HepG2 (cell line): ENCODE measurements around the gene SLC22A23. TPM values are rescaled to one million over a fixed set of nuclear protein-coding genes. Genes with fewer than 3 reads are reported as not detected.

ENCODE experiments used
- DMAP1 ChIP-seq: IDR thresholded peaks from 2 replicates; pipeline ENCODE4 v1.6.1; 2016
- DPF2 ChIP-seq: sonication (generic); formaldehyde crosslinking; IDR thresholded peaks from 2 replicates; pipeline ENCODE4 v1.4.0; 2020; ENCODE audit warnings: mild to moderate bottlenecking, low read depth, missing genetic modification reagents, borderline replicate concordance
- FOXK1 ChIP-seq: sonication (generic); formaldehyde crosslinking; IDR thresholded peaks from 2 replicates; pipeline ENCODE4 v1.4.0; 2020; ENCODE audit warnings: low read depth, missing genetic modification reagents, borderline replicate concordance
- GATAD2A ChIP-seq: IDR thresholded peaks from 2 replicates; pipeline ENCODE4 v1.6.1; 2016
- HMG20B ChIP-seq: conservative IDR thresholded peaks from 2 replicates; pipeline ENCODE4 v1.6.1; 2016; ENCODE audit warnings: missing genetic modification reagents, missing compliant biosample characterization
- KAT7 ChIP-seq: IDR thresholded peaks from 2 replicates; pipeline ENCODE4 v1.6.1; 2018; ENCODE audit warnings: borderline replicate concordance, missing compliant biosample characterization
- KLF15 ChIP-seq: sonication (generic); formaldehyde crosslinking; IDR thresholded peaks from 2 replicates; pipeline ENCODE4 v1.8.1; 2023; ENCODE audit warnings: borderline replicate concordance, mild to moderate bottlenecking, inconsistent platforms, missing genetic modification reagents, mixed read lengths
- NCOA5 ChIP-seq: sonication (generic); formaldehyde crosslinking; IDR thresholded peaks from 2 replicates; pipeline ENCODE4 v1.4.0; 2020; ENCODE audit warnings: missing genetic modification reagents
- RBM22 ChIP-seq: fragments of 200-400 bp; formaldehyde crosslinking; optimal IDR thresholded peaks from 2 replicates; pipeline ENCODE3; 2017; ENCODE audit warnings: mild to moderate bottlenecking, low read length, moderate library complexity
- SNAPC2 ChIP-seq: sonication (generic); formaldehyde crosslinking; IDR thresholded peaks from 2 replicates; pipeline ENCODE4 v1.8.1; 2022; ENCODE audit warnings: mild to moderate bottlenecking, missing genetic modification reagents
- TAF1 ChIP-seq: sonication (generic); formaldehyde crosslinking; IDR thresholded peaks from 2 replicates; pipeline ENCODE4 v1.4.0; 2020; ENCODE audit warnings: missing genetic modification reagents
- TOPORS ChIP-seq: sonication (generic); formaldehyde crosslinking; IDR thresholded peaks from 2 replicates; pipeline ENCODE4 v1.8.0; 2023; ENCODE audit warnings: mild to moderate bottlenecking, missing genetic modification reagents
- ZBTB25 ChIP-seq: IDR thresholded peaks from 2 replicates; pipeline ENCODE4 v1.6.1; 2018; ENCODE audit warnings: missing genetic modification reagents
- ZFP36L2 ChIP-seq: sonication (generic); formaldehyde crosslinking; IDR thresholded peaks from 2 replicates; pipeline ENCODE4 v1.4.0; 2020; ENCODE audit warnings: missing genetic modification reagents
- ZNF30 ChIP-seq: sonication (generic); formaldehyde crosslinking; IDR thresholded peaks from 2 replicates; pipeline ENCODE4 v1.5.0; 2020; ENCODE audit warnings: mild to moderate bottlenecking, missing genetic modification reagents
- ZNF317 ChIP-seq: sonication (generic); formaldehyde crosslinking; IDR thresholded peaks from 2 replicates; pipeline ENCODE4 v1.5.0; 2020; ENCODE audit warnings: mild to moderate bottlenecking, missing genetic modification reagents
- ZNF354B ChIP-seq: sonication (generic); formaldehyde crosslinking; IDR thresholded peaks from 2 replicates; pipeline ENCODE4 v1.8.0; 2022; ENCODE audit warnings: mild to moderate bottlenecking, missing genetic modification reagents
- ZNF557 ChIP-seq: sonication (generic); formaldehyde crosslinking; IDR thresholded peaks from 2 replicates; pipeline ENCODE4 v1.4.0; 2020; ENCODE audit warnings: missing genetic modification reagents
- ZNF629 ChIP-seq: sonication (generic); formaldehyde crosslinking; conservative IDR thresholded peaks from 2 replicates; pipeline ENCODE4 v1.5.0; 2020; ENCODE audit warnings: missing genetic modification reagents
- ZNF720 ChIP-seq: sonication (generic); formaldehyde crosslinking; IDR thresholded peaks from 2 replicates; pipeline ENCODE4 v1.4.0; 2020; ENCODE audit warnings: missing genetic modification reagents
- ZNF891 ChIP-seq: sonication (generic); formaldehyde crosslinking; IDR thresholded peaks from 2 replicates; pipeline ENCODE4 v1.5.0; 2020; ENCODE audit warnings: mild to moderate bottlenecking, missing genetic modification reagents
- polyA plus RNA-seq, 8 experiments: library from polyadenylated mRNA; depleted of rRNA in 3 of 8; stranded (reverse) in 7 of 8; unstranded in 1 of 8; fragments of >200 nt; fragmentation: Illumina TruSeq in 4 of 8; extraction: Trizol in 4 of 8; gene quantifications; 2 replicates each; pipeline versions ENCODE4 v1.2.1 to v1.2.3, GENCODE V29; 2011 to 2016; ENCODE audit warnings: low read depth in 4 of 8, missing spikeins in 1 of 8, mixed read lengths in 1 of 8; ENCODE audit not compliant: insufficient read depth in 1 of 8
- total RNA-seq, 5 experiments: library from RNA; depleted of rRNA; stranded (reverse); fragments of >200 nt; fragmentation: Illumina TruSeq; extraction: Trizol; gene quantifications; 2 replicates each; pipeline ENCODE4 v1.2.3, GENCODE V29; 2016; ENCODE audit warnings: low read depth in 1 of 5
- TF ChIP-seq, protein P1 (sequence below): sonication (generic); formaldehyde crosslinking; IDR thresholded peaks from 2 replicates; pipeline ENCODE4 v1.8.1; 2022; ENCODE audit warnings: mild to moderate bottlenecking, missing genetic modification reagents
- TF ChIP-seq, protein P2 (sequence below): sonication (generic); formaldehyde crosslinking; IDR thresholded peaks from 2 replicates; pipeline ENCODE4 v1.5.1; 2020; ENCODE audit warnings: missing genetic modification reagents, mild to moderate bottlenecking, borderline replicate concordance
- TF ChIP-seq, protein P3 (sequence below): sonication (generic); formaldehyde crosslinking; IDR thresholded peaks from 2 replicates; pipeline ENCODE4 v1.4.0; 2020; ENCODE audit warnings: missing genetic modification reagents

The SLC22A23 gene
- total and polyA plus RNA-seq, 2 of the 13 experiments (the other 11 are each of a cell fraction or from before 2014, with no cell fraction given), result 11.8 to 17.5 TPM

DNA sequence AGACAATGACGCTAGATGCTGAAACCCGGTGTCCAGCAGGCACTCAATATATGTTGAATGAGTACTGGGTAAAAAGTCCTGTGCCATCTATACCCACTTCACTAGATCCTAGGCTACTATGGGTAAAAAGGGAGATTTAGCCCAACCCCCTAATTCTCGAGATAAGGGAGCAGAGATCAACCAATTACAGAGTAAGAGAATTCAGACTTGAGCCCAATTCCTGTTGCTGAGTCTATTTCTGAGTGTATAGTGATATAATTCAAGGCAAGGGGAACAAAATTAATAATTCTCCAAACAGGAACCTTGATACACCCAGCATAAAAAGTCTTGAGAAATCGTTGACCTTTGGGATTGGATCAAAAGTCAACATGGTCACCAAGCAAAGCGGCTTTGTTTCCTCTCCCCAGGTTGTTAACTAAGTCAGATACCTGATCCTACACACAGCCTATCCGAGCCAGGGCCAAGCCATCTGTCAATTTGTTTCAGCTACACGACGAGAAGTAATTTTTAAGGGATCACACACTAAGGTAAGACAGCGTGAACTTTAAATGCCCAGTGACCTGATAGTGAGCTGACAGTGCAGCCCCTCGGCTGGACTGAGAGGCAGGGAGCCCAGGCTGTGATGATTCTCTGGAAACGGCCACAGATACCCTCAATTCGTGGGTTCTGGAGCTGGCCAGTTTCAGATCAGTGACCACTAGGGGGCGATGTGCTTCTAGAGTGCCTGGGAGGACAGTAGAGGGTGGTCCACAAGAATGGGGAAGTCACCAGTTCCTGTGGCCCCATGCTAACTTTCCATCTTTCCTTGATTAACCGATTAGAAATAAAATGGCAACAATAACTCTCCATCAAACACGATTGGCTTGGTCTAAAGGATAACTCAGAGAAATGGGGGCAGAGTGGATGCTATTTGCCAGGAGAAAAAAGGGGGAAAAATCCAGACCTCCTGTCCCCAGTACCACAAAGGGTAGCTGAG is 46.2 kb downstream of the SLC22A23 start (continued):
- TF ChIP-seq RBM22 (peak; percentile 86), SNAPC2 (no peak), ZNF354B (CRISPR knock-in tag) (0 out of 2 replicates have a peak, but pooled peaks have one; percentile 16), ZNF720 (CRISPR knock-in tag) (no peak), DPF2 (CRISPR knock-in tag) (peak; percentile 53; the same call in 1 of the 2 replicates), TOPORS (CRISPR knock-in tag) (0 out of 2 replicates have a peak, but pooled peaks have one; percentile 24), ZNF557 (CRISPR knock-in tag) (no peak), ZFP36L2 (CRISPR knock-in tag) (no peak), ZBTB25 (0 out of 2 replicates have a peak, but pooled peaks have one; percentile 9), ZNF317 (CRISPR knock-in tag) (0 out of 2 replicates have a peak, but pooled peaks have one; percentile 33), FOXK1 (0 out of 2 replicates have a peak, but pooled peaks have one; percentile 61), ZNF30 (CRISPR knock-in tag) (no peak), KLF15 (no peak), NCOA5 (CRISPR knock-in tag) (no peak), GATAD2A (CRISPR knock-in tag) (no peak; the same call in none of the 2 replicates), ZNF629 (peak; percentile 55; the same call in 1 of the 2 replicates), ZNF891 (CRISPR knock-in tag) (no peak), DMAP1 (CRISPR knock-in tag) (no peak; the same call in 1 of the 2 replicates), KAT7 (CRISPR knock-in tag) (peak; percentile 53; the same call in 1 of the 2 replicates), HMG20B (CRISPR knock-in tag) (no peak), TAF1 (CRISPR knock-in tag) (no peak)
- TF ChIP-seq, protein P1, sequence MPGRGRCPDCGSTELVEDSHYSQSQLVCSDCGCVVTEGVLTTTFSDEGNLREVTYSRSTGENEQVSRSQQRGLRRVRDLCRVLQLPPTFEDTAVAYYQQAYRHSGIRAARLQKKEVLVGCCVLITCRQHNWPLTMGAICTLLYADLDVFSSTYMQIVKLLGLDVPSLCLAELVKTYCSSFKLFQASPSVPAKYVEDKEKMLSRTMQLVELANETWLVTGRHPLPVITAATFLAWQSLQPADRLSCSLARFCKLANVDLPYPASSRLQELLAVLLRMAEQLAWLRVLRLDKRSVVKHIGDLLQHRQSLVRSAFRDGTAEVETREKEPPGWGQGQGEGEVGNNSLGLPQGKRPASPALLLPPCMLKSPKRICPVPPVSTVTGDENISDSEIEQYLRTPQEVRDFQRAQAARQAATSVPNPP (CRISPR knock-in tag), result peak; percentile 68; the same call in 1 of the 2 replicates
- TF ChIP-seq, protein P2, sequence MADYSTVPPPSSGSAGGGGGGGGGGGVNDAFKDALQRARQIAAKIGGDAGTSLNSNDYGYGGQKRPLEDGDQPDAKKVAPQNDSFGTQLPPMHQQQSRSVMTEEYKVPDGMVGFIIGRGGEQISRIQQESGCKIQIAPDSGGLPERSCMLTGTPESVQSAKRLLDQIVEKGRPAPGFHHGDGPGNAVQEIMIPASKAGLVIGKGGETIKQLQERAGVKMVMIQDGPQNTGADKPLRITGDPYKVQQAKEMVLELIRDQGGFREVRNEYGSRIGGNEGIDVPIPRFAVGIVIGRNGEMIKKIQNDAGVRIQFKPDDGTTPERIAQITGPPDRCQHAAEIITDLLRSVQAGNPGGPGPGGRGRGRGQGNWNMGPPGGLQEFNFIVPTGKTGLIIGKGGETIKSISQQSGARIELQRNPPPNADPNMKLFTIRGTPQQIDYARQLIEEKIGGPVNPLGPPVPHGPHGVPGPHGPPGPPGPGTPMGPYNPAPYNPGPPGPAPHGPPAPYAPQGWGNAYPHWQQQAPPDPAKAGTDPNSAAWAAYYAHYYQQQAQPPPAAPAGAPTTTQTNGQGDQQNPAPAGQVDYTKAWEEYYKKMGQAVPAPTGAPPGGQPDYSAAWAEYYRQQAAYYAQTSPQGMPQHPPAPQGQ (CRISPR knock-in tag), result no peak
- TF ChIP-seq, protein P3, sequence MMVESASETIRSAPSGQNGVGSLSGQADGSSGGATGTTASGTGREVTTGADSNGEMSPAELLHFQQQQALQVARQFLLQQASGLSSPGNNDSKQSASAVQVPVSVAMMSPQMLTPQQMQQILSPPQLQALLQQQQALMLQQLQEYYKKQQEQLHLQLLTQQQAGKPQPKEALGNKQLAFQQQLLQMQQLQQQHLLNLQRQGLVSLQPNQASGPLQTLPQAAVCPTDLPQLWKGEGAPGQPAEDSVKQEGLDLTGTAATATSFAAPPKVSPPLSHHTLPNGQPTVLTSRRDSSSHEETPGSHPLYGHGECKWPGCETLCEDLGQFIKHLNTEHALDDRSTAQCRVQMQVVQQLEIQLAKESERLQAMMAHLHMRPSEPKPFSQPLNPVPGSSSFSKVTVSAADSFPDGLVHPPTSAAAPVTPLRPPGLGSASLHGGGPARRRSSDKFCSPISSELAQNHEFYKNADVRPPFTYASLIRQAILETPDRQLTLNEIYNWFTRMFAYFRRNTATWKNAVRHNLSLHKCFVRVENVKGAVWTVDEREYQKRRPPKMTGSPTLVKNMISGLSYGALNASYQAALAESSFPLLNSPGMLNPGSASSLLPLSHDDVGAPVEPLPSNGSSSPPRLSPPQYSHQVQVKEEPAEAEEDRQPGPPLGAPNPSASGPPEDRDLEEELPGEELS (CRISPR knock-in tag), result peak; percentile 64; the same call in 1 of the 2 replicates
